GM21723 (cell line): ENCODE results near the gene LRSAM1.

Experiments
- ATAC-seq: cut with Tn5 transposase; IDR thresholded peaks from one replicate; pipeline ENCODE4 v1.9.1; 2021; ENCODE audit warnings: mild to moderate bottlenecking, moderate library complexity; ENCODE audit not compliant: unreplicated experiment

Gene LRSAM1

GRCh38 chr9:127424676-127424999 lies 26.7 kb upstream of the LRSAM1 start:
- peak; percentile 22 for ATAC-seq

GRCh38 chr9:127426756-127427155 lies 24.6 kb upstream of the LRSAM1 start:
- no peak for ATAC-seq

- no peak for ATAC-seq
These were observed 23.0 kb upstream of the LRSAM1 start for GRCh38 chr9:127428348-127428747.

GRCh38 chr9:127430415-127430814 lies 20.9 kb upstream of the LRSAM1 start:
- ATAC-seq: no peak

- no peak for ATAC-seq
These were observed 13.6 kb upstream of the LRSAM1 start for GRCh38 chr9:127437497-127438264.

GRCh38 chr9:127438394-127438793 lies 12.9 kb upstream of the LRSAM1 start:
- ATAC-seq: no peak

GRCh38 chr9:127444283-127444920 lies 6.9 kb upstream of the LRSAM1 start:
- no peak for ATAC-seq

- ATAC-seq: no peak
These were observed 6.1 kb upstream of the LRSAM1 start for GRCh38 chr9:127444921-127445850.

GRCh38 chr9:127445851-127446712 lies 5.2 kb upstream of the LRSAM1 start:
- ATAC-seq: no peak

GRCh38 chr9:127446713-127447415 lies 4.4 kb upstream of the LRSAM1 start:
- no peak for ATAC-seq

GRCh38 chr9:127447416-127448111 lies 3.7 kb upstream of the LRSAM1 start:
- no peak for ATAC-seq

GRCh38 chr9:127448112-127448805 lies 3.1 kb upstream of the LRSAM1 start:
- no peak for ATAC-seq

GRCh38 chr9:127449332-127449966 lies 1.9 kb upstream of the LRSAM1 start:
- no peak for ATAC-seq

GRCh38 chr9:127450243-127450760 lies 1.0 kb upstream of the LRSAM1 start:
- ATAC-seq: no peak

GRCh38 chr9:127451608-127451857 lies 223 bp downstream of the LRSAM1 start:
- peak; percentile 16 for ATAC-seq

- ATAC-seq: peak; percentile 13
These were observed 747 bp downstream of the LRSAM1 start for GRCh38 chr9:127451858-127452656.

- no peak for ATAC-seq
These were observed 1.4 kb downstream of the LRSAM1 start for GRCh38 chr9:127452691-127453090.
